ENCODE data around the gene SEPTIN12. TPM values are rescaled to one million over a fixed set of nuclear protein-coding genes. Genes with fewer than 3 reads are reported as not detected.

Gene SEPTIN12
- total RNA-seq, 2 donors from 2014 or later, result 10.8 TPM; not detected in 1

DNA sequence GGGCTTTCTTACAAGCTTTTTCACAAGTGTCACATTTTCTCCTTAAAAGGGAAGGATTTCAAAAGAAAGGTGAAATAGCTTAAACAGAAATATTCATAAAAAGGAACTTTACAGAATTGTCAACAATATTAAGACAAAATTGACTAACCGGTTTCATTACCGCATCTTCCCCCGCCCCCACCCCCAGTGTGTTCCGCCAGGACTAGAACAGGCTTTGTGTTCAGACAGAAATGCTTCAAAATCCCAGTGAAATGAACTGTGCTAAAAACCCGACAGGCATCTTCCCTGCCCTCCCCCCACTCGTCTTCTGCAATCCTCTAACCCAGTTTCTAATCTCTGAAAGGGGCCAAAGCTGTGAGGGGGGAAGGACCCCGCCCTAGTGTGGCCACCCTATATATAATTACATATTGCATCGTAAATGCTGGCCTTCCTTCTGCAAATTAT, 15.3 kb upstream of the SEPTIN12 start:
- H3K9me3 ChIP-seq, result no peaks in the 10 kb centered on the region
- TF ChIP-seq POLR2A (IDR thresholded peaks at IDR 0.05), result no peak
- TF ChIP-seq POLR2AphosphoS5 (IDR thresholded peaks at IDR 0.05), result no peak
- TF ChIP-seq, protein P1, sequence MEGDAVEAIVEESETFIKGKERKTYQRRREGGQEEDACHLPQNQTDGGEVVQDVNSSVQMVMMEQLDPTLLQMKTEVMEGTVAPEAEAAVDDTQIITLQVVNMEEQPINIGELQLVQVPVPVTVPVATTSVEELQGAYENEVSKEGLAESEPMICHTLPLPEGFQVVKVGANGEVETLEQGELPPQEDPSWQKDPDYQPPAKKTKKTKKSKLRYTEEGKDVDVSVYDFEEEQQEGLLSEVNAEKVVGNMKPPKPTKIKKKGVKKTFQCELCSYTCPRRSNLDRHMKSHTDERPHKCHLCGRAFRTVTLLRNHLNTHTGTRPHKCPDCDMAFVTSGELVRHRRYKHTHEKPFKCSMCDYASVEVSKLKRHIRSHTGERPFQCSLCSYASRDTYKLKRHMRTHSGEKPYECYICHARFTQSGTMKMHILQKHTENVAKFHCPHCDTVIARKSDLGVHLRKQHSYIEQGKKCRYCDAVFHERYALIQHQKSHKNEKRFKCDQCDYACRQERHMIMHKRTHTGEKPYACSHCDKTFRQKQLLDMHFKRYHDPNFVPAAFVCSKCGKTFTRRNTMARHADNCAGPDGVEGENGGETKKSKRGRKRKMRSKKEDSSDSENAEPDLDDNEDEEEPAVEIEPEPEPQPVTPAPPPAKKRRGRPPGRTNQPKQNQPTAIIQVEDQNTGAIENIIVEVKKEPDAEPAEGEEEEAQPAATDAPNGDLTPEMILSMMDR (IDR thresholded peaks at IDR 0.05), result no peak
- no peaks in the 10 kb centered on the region for H3K27me3 ChIP-seq (replicated peaks; ENCODE audit: insufficient read depth)
- WGBS, result 41% methylated on average over 8 of the region's 8 CpGs
- intact Hi-C loops (cut with DNase I), result loop anchor here (10.0 kb wide), 1 partner anchor 69 kb away; the partner anchor contains the start of genes ANKS3 and DNAAF8
- H3K27ac ChIP-seq, result peak overlapping the region; percentile 80 to 85
- peaks cover 0 to 14% of the 10 kb centered on the region in 2 donors for H3K36me3 ChIP-seq
- no peak for DNase-seq (ENCODE audit: low spot score)
- H3K4me3 ChIP-seq, result peak overlapping the region in 1 of 2 donors; percentile 70
- peaks cover 13% of the 10 kb centered on the region for H3K4me1 ChIP-seq (replicated peaks)

DNA sequence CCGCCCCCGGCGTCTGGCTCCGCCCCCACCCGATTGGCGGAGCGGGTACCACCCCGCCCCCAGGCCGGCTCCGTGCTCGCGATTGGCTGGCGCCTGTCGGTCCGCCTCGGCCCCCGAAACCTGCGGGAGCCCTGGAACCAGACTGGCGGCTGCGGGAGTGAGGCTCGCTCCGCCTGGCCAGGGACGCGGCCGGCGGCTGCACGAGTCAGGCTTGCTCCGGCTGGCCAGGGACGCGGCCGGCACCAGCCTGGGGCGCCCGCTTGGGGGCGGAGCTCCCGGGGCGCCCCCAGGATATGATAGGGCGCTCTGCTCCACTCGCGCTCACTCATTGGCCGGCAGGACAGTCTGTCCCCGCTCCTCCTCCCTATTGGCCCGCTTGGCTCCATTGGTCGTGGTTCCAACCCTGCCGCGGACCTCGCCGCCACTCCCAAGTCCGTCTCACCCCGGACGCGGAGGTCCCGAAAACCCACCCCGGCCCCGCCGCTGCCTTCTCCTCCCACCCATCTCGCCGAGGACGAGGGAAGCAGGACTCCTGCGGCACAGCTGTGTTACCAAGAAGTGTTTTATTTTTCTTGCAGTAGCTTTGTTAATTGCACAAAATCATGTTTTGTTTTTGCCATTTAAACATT, 14.6 kb upstream of the SEPTIN12 start:
- peak; percentile 91 for DNase-seq (ENCODE audit: low spot score)
- Histone ChIP-seq H3K27me3 (replicated peaks; ENCODE audit: insufficient read depth) (no peaks in the 10 kb centered on the region), H3K4me1 (replicated peaks) (peaks cover 13% of the 10 kb centered on the region), H3K36me3 (peaks cover 0 to 14% of the 10 kb centered on the region in 2 donors), H3K9me3 (no peaks in the 10 kb centered on the region), H3K27ac (peak overlapping the region; percentile 80 to 85), H3K4me3 (peak overlapping the region; percentile 67 to 70)
- intact Hi-C loops (cut with DNase I), result loop anchor here (10.0 kb wide), 1 partner anchor 68 kb away; the partner anchor contains the start of genes ANKS3 and DNAAF8
- TF ChIP-seq POLR2A (IDR thresholded peaks at IDR 0.05) (no peak), POLR2AphosphoS5 (IDR thresholded peaks at IDR 0.05) (peak; percentile 45)
- TF ChIP-seq, protein P1 (IDR thresholded peaks at IDR 0.05), result peak in 3 of 4 experiments; percentile 20 to 68 (median 60)
- under 1% methylated on average over 31 of the region's 59 CpGs for WGBS

DNA sequence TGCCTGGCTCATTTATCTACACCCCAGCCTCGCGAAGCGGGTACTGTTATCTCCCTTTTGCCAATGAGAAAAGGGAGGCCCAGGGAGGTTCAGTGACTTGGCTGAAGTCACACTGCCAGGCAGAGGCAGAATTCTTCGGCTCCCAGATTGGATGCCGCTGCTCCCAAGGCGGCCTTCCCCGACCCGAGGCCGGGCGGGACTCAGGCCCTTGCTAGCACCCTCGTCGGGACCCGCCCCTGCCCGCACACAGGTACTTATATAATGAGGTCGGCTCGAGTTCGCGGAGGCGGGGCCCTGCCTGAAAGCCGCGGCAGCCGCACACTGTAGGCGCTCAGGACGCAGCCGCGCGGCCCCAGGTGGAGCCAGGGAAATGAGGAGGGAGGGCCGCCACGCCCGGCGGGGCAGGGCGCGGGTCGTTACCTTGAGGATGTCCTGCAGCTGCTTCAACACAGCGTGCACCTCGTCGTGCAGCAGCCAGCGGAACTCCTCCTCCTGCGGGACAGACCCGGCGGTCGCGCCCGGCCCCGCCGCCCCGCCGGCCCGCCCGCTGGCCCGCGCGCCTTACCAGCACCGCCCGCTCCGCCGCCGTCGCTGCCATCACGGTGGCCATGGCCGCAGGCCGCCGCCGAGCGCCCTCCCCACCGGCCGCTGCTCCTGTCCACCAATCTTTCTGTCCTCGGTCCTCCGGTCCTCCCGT, 14.0 kb upstream of the SEPTIN12 start, which contains the start of gene ROGDI:
Gene ROGDI (minus strand): TSS at position 672 of the 697 bp plus-strand sequence. CDS start 62 bp downstream, at position 610.
- Histone ChIP-seq H3K36me3 (peaks cover 0 to 14% of the 10 kb centered on the region in 2 donors), H3K27ac (peak within 1 kb of the TSS; percentile 80 to 85), H3K4me3 (peak within 1 kb of the TSS; percentile 67 to 70), H3K9me3 (no peaks in the 10 kb centered on the region), H3K27me3 (replicated peaks; ENCODE audit: insufficient read depth) (no peaks in the 10 kb centered on the region), H3K4me1 (replicated peaks) (peaks cover 13% of the 10 kb centered on the region)
- intact Hi-C loops (cut with DNase I), result loop anchor here (10.0 kb wide), 1 partner anchor 67 kb away; the partner anchor contains the start of genes ANKS3 and DNAAF8
- WGBS, result 1% methylated on average over 67 of the region's 70 CpGs
- TF ChIP-seq POLR2A (IDR thresholded peaks at IDR 0.05) (peak; percentile 83), POLR2AphosphoS5 (IDR thresholded peaks at IDR 0.05) (peak; percentile 78)
- TF ChIP-seq, protein P1 (IDR thresholded peaks at IDR 0.05), result no peak
- DNase-seq (ENCODE audit: low spot score), result peak; percentile 88

DNA sequence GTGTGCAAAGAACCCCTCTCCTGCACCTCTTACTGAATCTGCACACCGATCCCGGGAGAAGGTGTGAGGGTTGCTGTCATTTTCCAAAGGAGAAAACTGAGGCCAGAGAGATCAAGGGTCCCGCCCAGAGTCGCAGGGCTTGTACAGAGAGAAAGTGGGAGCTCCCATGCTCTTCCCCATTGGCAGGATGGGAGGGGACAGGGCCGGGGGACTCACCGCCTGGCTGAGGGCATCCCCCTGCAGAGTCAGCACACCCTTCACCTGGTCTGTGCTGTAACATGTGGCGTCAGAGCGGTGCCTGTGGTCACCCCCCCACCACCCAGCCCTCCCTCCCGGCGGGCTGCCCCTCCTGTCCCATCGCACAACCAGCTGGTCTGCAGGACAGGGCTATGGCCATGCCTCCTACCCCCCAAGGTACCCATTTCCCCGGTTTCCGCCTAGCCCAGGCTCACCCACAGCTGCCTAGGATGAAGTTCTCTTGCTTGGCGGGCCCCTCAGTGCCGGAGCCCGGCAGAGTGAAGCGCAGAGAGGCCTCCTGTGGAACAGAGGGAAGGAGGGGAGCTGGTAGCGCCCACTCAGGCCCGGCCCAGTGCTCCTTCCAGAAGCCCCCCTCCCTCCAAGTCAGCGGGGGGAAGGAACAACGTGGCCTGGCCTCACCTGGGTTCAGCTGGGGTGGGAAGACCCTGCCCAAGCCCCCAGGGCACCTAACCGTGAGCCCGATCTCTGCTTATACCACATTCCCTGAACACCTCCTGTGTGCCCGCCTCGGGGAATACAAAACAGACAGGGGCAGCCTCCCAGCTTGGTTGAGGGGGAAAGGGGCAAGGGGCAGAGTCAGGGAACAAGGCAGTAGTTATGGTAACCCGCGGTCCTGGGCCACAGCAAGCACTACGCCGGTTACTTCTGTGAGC, 13.2 kb upstream of the SEPTIN12 start:
- peaks cover 13% of the 10 kb centered on the region for H3K4me1 ChIP-seq (replicated peaks)
- H3K27me3 ChIP-seq (replicated peaks; ENCODE audit: insufficient read depth), result no peaks in the 10 kb centered on the region
- intact Hi-C loops (cut with DNase I), result loop anchor here (10.0 kb wide), 1 partner anchor 67 kb away; the partner anchor contains the start of genes ANKS3 and DNAAF8
- peaks cover 0 to 14% of the 10 kb centered on the region in 2 donors for H3K36me3 ChIP-seq
- peak overlapping the region; percentile 80 to 85 for H3K27ac ChIP-seq
- no peaks in the 10 kb centered on the region for H3K9me3 ChIP-seq
- WGBS, result 36% methylated on average over 27 of the region's 29 CpGs
- H3K4me3 ChIP-seq, result peak overlapping the region; percentile 67 to 70
- TF ChIP-seq POLR2AphosphoS5 (IDR thresholded peaks at IDR 0.05) (no peak), POLR2A (IDR thresholded peaks at IDR 0.05) (no peak)
- TF ChIP-seq, protein P1 (IDR thresholded peaks at IDR 0.05), result peak in 1 of 4 experiments; percentile 1
- no peak for DNase-seq (ENCODE audit: low spot score)

All from prostate gland (tissue), 2 donors.